ENCODE measurements around the gene ASAP2. TPM values are rescaled to one million over a fixed set of nuclear protein-coding genes. Genes with fewer than 3 reads are reported as not detected.

The ASAP2 gene
- polyA plus RNA-seq, 1 donor from 2014 or later = 41.0 TPM

DNA sequence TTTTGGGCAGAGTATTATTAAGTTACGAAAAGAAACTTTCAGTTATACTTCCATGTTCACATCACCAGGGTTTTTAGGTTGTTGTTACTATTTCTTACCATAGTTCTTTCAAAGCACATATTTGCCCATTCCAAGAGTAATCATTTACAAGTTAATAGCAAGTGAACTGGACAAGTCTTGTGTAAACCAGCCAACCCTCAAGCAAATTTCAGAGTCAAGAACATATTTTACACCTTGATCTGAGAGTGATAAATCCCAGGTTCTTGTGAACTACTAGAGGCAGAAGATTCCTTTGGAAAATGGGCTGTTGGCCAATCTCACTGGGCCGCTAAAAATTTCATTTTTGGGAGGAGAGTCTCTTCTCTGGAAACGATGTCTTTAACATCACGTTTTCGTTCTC lies 2.7 kb upstream of the ASAP2 start:
- H3K9me2 ChIP-seq (ENCODE audit: insufficient read depth, low read length) = no peaks in the 10 kb centered on the region
- no peak overlapping the region for H3K4me3 ChIP-seq (ENCODE audit: low read length)
- H3K27ac ChIP-seq (ENCODE audit: low read length) = no peak overlapping the region
- H3F3A ChIP-seq (ENCODE audit: insufficient read depth, low read length, poor library complexity, severe bottlenecking) = no peaks in the 10 kb centered on the region
- H3K79me2 ChIP-seq (replicated peaks; ENCODE audit: insufficient read depth, low read length) = peaks cover 13% of the 10 kb centered on the region
- H2AFZ ChIP-seq (ENCODE audit: low read depth, low read length) = no peak overlapping the region
- no peak for TF ChIP-seq SMC3 (conservative IDR thresholded peaks at IDR 0.05; ENCODE audit: poor library complexity)
- no peak for TF ChIP-seq RAD21 (conservative IDR thresholded peaks at IDR 0.05)
- no peak for TF ChIP-seq POLR2AphosphoS5 (IDR thresholded peaks at IDR 0.05)
- no peak for TF ChIP-seq TAF1 (IDR thresholded peaks at IDR 0.05; ENCODE audit: low read depth)
- TF ChIP-seq MXI1 (conservative IDR thresholded peaks at IDR 0.05; ENCODE audit: poor library complexity, severe bottlenecking) = no peak
- TF ChIP-seq, protein P1, sequence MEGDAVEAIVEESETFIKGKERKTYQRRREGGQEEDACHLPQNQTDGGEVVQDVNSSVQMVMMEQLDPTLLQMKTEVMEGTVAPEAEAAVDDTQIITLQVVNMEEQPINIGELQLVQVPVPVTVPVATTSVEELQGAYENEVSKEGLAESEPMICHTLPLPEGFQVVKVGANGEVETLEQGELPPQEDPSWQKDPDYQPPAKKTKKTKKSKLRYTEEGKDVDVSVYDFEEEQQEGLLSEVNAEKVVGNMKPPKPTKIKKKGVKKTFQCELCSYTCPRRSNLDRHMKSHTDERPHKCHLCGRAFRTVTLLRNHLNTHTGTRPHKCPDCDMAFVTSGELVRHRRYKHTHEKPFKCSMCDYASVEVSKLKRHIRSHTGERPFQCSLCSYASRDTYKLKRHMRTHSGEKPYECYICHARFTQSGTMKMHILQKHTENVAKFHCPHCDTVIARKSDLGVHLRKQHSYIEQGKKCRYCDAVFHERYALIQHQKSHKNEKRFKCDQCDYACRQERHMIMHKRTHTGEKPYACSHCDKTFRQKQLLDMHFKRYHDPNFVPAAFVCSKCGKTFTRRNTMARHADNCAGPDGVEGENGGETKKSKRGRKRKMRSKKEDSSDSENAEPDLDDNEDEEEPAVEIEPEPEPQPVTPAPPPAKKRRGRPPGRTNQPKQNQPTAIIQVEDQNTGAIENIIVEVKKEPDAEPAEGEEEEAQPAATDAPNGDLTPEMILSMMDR (IDR thresholded peaks at IDR 0.05; ENCODE audit: poor library complexity, severe bottlenecking) = no peak
- TF ChIP-seq, protein P2, sequence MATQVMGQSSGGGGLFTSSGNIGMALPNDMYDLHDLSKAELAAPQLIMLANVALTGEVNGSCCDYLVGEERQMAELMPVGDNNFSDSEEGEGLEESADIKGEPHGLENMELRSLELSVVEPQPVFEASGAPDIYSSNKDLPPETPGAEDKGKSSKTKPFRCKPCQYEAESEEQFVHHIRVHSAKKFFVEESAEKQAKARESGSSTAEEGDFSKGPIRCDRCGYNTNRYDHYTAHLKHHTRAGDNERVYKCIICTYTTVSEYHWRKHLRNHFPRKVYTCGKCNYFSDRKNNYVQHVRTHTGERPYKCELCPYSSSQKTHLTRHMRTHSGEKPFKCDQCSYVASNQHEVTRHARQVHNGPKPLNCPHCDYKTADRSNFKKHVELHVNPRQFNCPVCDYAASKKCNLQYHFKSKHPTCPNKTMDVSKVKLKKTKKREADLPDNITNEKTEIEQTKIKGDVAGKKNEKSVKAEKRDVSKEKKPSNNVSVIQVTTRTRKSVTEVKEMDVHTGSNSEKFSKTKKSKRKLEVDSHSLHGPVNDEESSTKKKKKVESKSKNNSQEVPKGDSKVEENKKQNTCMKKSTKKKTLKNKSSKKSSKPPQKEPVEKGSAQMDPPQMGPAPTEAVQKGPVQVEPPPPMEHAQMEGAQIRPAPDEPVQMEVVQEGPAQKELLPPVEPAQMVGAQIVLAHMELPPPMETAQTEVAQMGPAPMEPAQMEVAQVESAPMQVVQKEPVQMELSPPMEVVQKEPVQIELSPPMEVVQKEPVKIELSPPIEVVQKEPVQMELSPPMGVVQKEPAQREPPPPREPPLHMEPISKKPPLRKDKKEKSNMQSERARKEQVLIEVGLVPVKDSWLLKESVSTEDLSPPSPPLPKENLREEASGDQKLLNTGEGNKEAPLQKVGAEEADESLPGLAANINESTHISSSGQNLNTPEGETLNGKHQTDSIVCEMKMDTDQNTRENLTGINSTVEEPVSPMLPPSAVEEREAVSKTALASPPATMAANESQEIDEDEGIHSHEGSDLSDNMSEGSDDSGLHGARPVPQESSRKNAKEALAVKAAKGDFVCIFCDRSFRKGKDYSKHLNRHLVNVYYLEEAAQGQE (IDR thresholded peaks at IDR 0.05; ENCODE audit: borderline replicate concordance) = no peak
- no peak for TF ChIP-seq EZH2 (IDR thresholded peaks at IDR 0.05; ENCODE audit: borderline replicate concordance, insufficient read depth, low read length, poor library complexity, severe bottlenecking)
- TF ChIP-seq EP300 (conservative IDR thresholded peaks at IDR 0.05; ENCODE audit: poor library complexity, severe bottlenecking) = no peak
- no peaks in the 10 kb centered on the region for H3K36me3 ChIP-seq (ENCODE audit: insufficient read depth, low read length)
- H4K20me1 ChIP-seq (ENCODE audit: insufficient read depth) = no peaks in the 10 kb centered on the region
- no peak overlapping the region for H3K9ac ChIP-seq (ENCODE audit: low read length)
- H3K4me2 ChIP-seq (ENCODE audit: low read length) = no peak overlapping the region
- no peaks in the 10 kb centered on the region for H3K9me3 ChIP-seq (ENCODE audit: low read length)
- H3K27me3 ChIP-seq (ENCODE audit: insufficient read depth, low read depth, low read length) = no peaks in the 10 kb centered on the region

DNA sequence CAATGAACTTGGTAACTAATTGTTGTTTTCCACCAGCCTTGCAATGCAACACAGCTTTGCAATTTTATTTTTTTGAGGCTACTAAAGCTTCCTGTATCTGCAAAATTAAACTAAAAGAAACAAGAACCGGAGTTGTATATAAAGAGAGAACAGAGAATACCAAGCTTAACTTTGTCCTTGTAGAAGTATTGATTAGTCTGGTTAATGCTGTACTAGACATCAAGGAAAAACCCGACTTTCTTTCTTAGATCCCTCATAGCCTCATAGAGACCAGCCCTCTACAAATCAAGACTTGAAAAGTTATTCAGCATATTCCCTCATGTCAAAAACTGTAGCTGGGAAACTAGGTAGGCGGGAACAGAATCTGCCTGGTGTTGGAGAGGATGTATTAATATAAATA lies 1.7 kb upstream of the ASAP2 start:
- H3K9me2 ChIP-seq (ENCODE audit: insufficient read depth, low read length) = no peaks in the 10 kb centered on the region
- H3K4me2 ChIP-seq (ENCODE audit: low read length) = no peak overlapping the region
- no peak overlapping the region for H3K4me3 ChIP-seq (ENCODE audit: low read length)
- no peaks in the 10 kb centered on the region for H3K9me3 ChIP-seq (ENCODE audit: low read length)
- H3K79me2 ChIP-seq (replicated peaks; ENCODE audit: insufficient read depth, low read length) = peaks cover 24% of the 10 kb centered on the region
- no peaks in the 10 kb centered on the region for H3F3A ChIP-seq (ENCODE audit: insufficient read depth, low read length, poor library complexity, severe bottlenecking)
- H4K20me1 ChIP-seq (ENCODE audit: insufficient read depth) = no peaks in the 10 kb centered on the region
- TF ChIP-seq, protein P2 (IDR thresholded peaks at IDR 0.05; ENCODE audit: borderline replicate concordance) = no peak
- no peak for TF ChIP-seq EP300 (conservative IDR thresholded peaks at IDR 0.05; ENCODE audit: poor library complexity, severe bottlenecking)
- TF ChIP-seq MXI1 (conservative IDR thresholded peaks at IDR 0.05; ENCODE audit: poor library complexity, severe bottlenecking) = no peak
- no peak for TF ChIP-seq EZH2 (IDR thresholded peaks at IDR 0.05; ENCODE audit: borderline replicate concordance, insufficient read depth, low read length, poor library complexity, severe bottlenecking)
- no peak for TF ChIP-seq SMC3 (conservative IDR thresholded peaks at IDR 0.05; ENCODE audit: poor library complexity)
- TF ChIP-seq RAD21 (conservative IDR thresholded peaks at IDR 0.05) = no peak
- no peak for TF ChIP-seq POLR2AphosphoS5 (IDR thresholded peaks at IDR 0.05)
- no peak for TF ChIP-seq TAF1 (IDR thresholded peaks at IDR 0.05; ENCODE audit: low read depth)
- TF ChIP-seq, protein P1 (IDR thresholded peaks at IDR 0.05; ENCODE audit: poor library complexity, severe bottlenecking) = no peak
- H2AFZ ChIP-seq (ENCODE audit: low read depth, low read length) = no peak overlapping the region
- no peak overlapping the region for H3K9ac ChIP-seq (ENCODE audit: low read length)
- H3K36me3 ChIP-seq (ENCODE audit: insufficient read depth, low read length) = no peaks in the 10 kb centered on the region
- H3K27ac ChIP-seq (ENCODE audit: low read length) = no peak overlapping the region
- no peaks in the 10 kb centered on the region for H3K27me3 ChIP-seq (ENCODE audit: insufficient read depth, low read depth, low read length)
